Activated naive CD4-positive, alpha-beta T cell treated with anti-CD3 and anti-CD28 coated beads, Interleukin-2, amount 50 U/mL, for 16 hours (primary cell): ENCODE data around the gene NUDT2.
A peak's percentile ranks its signal among the peaks of the same experiment; 100 is the strongest.

Source experiments
- DNase-seq: peaks from one replicate; pipeline ENCODE4 v3.0.0-alpha.2; 2020

Gene NUDT2

DNA sequence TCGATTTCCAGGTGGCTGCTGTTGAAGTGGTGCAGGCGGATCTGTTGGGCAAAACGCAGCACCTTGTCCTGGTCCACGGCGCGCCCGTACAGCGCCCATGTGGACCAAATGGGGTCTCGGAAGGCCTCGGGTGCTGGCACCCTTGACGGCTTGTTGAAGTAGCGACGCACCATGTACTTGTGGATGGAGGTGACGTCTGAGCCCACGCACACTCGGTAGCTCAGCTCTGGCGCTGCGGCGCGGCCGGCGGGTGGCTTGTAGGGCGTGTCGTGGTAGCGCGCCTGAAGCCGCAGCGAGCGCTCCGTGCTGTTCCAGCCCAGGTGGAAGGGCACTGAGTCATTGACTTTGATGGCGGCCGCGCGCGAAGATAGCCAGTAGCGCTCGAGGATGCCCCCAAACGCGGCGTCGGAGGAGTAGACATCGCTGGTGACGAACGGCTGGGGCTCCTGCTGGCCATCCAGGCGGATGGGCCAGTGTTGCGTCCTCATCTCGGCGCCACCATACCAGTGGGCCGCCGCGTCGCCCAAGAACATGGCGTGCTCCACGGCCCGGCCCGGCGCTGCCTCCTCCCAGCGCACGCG, 42.6 kb downstream of the NUDT2 start:
- DNase-seq, result no peak

DNA sequence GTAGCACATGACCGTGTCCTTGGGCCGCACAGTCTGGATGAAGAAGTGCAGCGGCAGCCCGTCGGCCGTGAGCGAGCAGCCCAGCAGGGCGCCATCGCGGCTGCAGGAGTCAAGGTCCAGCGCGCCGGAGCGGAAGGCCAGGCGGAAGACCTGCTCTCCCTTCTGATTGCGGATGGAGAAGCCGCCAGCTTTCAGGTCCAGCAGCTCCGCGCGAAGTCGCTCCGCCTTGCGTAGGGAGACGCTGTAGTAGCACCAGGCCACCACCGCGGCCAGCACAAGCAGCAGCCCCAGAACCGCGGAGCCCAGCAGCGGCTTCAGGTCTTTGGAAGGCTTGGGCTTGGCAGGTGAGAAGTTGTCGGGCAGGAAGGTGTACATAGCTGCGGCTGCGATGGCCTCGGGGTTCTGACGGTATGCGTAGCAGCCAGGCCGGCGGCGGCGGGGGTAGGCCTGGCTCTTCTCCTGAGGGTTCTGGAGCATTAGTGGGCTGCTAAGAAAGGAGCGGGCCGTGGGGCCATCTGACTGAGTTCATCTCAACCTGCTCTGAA, 43.2 kb downstream of the NUDT2 start:
- no peak for DNase-seq

DNA sequence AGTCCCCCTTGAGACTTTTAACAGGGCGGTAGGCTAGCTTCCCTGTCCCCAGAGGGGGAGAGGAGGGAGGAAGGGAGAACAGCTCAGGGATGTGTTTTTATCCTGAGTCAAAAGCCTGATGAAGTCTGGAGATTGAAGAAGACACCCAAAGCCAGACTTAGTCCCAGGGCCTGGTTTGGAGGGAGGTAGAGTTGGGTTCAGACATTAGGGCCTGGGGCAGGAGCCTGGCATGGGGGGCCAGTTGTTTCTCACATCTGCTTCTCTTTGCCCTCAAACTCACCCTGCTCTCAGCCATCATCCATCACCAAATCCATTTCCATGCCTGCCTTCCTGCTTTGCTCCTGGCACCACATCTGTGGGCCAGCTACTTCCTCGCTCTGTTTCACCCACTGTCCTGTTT, 44.4 kb downstream of the NUDT2 start:
- no peak for DNase-seq

DNA sequence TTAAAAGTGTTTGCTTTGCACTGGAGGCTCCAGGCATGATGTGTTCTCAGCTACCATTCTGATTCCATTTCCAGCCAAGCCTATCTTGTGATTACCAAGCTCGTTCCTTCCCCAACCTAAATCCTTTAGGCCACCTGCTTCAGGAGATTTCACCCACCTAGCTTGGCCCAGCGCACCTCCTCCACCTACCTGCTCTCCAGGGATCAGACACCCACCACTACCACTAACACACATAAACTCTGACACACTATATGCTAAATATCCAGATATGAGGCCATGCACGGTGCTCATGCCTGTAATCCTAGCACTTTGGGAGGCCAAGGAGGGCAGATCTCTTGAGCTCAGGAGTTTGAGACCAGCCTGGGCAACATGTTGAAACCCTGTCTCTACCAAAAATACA, 45.0 kb downstream of the NUDT2 start:
- no peak for DNase-seq

DNA sequence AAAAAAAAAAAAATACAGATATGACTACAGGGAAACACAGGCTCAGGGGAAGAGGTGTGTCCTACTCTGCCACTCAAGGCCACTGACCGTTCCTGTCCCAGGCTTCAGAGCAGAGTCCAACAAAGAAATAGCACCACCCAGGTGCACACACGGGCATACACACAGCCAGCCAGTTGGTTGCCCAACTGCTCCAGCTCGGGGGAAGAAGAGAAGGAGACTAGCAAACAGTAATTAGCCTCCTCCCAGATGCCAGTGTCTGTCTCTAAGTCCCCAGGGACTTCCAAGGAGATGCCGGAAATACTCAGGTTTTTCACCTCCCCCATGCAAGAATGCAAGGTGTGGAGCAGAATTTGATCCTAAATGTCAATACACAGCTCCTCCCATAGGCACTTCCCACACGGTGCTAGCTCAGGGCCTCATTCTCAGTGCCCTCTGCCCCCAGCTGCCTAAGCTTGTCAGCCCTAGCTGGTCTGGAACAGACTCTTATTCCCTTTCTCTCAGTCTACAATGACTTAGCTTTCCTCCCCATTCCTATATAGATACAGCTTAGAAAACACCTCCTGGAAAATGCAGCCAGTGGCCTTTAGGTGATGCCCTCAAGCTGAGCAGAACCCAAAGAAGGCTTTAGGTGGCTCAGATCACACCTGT, 45.7 kb downstream of the NUDT2 start:
- no peak for DNase-seq

DNA sequence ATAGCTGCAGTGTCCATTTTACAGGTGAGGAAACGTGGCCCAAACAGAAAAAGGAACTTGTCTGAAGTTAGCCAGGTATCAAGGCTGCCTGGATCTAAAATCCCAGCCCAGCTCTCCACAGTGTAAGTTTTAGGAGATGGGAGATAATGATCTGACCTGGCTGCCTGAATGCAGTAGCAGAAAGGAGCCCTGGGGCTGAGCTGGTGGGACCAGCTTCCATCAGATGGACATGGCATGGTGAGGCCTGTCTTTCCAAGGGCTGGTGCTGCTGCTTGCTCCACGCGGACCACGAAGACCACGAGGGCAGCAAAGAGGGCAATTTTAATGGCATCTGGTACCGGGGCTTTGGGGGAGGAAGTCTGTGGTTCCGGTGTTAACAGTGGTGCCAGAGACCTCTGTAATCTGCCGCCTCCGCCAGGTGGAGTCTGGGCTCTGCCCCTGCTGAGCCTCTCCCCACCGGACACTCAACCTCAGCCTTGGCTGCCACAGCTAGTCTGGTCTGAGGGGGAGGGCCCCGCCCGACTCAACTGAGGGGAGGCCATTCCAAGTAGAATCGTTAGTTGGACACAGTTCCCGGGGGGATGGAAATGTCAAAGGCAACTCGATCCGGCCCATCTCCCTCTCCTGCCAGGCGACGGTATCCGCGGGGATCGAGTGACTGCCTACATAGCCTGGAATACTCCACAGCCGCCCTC, 46.7 kb downstream of the NUDT2 start:
- peak; percentile 38 for DNase-seq

DNA sequence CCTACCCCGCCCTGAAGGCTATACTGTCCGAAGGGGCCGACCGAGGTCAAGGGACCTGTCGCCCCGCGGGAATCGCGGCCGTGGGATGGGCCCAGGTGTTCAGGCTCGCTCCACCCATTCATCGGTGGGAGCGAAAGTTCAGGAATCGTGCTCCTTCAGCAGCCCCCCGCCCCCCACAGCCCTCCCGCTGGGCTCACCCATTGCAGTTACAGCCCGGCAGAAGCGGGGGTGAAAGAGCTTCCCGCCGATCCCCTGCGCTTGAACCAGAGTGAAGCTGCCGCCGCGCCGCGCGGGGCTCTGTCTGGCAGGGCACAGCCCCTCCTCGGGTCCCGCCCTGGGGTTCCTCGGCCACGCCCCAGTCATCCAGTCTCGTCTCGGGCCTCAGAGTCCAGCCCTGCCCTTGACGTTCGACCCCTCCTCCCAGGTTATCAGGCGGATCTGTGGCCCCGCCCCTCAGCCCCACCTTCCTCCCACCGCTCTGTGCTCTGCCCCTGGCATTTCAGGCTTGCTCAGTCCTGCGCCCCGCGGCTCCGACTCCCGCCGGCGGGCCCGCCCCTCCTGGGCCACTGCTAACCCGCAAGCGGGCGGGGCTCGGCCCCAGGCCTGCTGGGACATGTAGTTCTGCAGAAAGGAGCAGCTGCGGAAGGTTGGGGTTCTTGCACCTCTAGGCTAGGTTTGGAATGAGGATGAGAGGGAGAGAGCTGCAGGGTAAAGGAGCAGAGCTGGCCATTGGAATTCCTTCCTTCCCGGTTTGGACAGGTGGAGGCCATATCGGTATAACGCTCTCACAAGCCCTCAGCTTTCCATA, 47.4 kb downstream of the NUDT2 start, which contains the start of gene MYORG:
MYORG (minus strand) TSS at position 303 of the 808 bp plus-strand sequence. CDS start 3,955 bp downstream, outside the sequence.
- peak; percentile 95 for DNase-seq

DNA sequence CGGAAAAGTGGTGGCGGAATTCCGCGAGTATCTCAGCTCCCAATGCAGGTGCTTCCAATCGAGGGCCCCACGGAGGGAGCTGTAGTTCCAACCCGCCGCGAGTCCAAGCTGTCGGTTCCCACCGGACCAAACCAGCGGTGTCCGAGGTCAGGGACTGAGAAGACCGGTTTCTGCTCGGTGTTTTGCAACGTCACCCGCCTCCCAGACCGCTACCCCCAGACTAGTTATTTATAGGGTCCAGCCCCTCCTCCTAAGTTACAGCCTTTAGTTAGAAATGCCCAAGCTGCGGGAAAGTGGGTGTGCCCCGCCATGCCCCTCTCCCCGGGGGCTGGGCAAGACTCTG, 48.0 kb downstream of the NUDT2 start:
- no peak for DNase-seq

DNA sequence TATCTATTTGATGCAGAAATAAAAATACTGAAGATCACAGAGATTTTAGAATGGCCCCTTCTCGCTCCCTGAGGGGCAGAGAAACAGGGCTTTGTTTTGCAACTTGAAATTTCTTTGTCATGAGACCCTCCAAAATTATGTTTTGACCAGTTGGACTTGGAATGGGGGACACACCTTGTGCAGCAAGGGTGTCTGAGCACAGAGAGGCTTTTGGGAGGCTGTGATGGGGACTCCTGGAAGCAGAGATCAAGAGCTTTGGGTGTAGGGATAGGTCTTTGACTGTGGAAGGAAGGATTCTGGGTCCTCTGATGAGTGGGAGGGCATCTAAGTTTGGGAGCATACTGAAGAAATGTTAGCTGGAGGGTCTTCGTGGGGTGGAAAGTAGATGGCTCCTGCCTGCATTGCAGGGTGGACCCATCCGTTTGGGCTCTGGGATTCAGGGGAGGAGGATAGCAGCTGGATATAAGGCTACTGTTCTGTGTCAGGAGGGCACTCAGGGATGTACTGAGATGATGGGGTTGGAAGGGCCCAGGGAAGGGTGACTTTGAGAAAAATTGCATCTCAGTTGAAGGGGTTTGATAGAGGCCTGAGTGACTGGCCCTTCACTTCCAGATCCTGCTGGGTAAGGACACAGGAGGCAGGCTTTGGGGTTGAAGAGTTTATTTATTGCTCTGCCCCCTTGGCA, 49.1 kb downstream of the NUDT2 start:
- DNase-seq, result no peak

DNA sequence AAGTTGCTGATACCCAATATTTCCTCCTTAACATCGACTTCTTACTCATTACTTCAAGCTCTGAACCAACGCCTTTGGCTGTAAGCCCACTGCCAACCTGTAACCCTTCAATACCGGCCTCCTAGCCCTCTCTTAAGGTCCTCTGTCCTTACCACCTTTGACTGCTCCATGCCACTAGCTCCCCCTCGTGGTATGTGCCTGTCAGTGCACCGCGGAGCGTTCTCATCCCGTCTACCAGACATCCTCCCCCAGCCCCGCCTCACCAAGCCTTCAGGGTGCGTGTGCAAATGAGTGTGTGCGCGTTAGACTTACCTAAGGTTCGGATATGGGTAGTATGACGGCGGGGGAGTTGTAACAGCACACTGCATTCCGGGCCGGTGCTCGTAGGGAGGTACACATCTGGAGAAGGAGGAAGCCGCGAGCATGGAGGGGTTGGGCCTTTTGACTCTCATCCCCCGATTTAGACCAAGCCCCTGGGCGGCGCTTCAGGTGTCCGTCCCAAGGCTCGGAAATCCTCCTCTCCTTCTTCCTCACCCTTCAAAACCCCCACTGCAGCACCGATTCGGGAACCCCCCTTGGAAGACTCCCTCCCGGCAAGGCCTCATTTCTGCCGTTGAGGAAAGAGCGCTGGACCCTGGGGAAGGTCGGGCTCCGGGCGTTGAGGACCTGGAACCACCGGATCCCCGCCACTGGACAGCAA, 50.1 kb downstream of the NUDT2 start:
- peak; percentile 91 for DNase-seq

DNA sequence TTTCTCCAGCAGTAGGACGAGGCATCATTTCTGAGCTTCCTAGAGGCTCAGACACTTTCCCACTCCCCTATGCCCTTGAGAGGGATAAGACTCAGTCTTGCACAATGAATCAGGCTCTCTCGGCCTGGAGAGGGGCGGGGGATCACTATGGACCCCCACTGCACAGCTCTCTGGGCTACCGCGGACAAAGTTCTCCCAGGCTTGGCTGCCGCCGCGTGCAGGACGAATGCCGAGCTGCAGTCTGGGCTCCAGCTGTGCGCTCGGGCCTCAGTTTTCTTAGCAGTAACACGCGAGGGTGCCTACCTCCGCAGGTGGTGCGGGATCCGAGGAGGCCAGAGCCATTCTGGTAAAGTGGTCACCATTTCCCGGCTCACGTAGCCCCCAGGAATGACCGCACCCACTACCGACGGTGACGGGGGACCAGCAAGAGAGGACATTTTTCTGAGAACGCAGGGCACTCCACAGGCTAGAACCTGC, 50.7 kb downstream of the NUDT2 start:
- peak; percentile 26 for DNase-seq

DNA sequence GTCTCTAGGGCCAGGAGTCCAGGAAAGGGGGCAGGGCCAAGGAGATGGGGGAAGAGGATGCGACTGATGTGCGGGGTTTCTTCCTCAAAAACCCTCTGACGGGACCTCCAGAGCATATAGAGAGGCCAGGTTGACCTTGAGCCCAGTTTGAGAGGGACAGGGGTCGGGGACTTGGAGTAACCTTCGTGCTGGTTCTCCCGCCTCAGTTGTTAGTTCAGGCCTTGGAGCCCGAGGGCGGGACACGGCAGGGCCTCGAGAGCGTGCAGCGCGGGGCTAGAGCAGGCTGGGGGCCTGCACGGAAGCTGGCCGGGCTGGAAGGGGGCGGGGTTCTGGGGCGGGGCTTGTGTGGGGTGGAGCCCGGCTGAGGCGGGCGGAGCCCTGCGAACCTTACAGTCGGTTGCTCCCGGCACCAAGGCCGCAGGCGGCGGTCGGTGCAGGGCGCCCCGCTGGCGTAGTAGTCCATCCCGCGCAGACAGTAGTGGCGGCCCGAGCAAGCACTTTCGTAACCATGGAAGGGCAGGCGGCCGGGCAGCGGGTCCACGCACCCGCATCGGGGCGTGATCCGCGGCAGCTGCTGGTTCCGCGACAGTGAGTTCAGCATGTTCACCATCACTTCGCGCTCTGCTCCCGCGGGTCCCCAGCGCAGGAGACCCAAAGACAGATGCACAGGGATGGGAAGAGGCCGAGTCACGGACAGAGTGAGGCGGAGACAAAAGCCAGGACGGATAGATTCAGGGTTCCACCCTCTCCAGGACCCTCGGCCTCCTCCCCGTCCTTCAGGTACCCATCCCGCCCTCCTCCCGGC, 51.3 kb downstream of the NUDT2 start:
- peak; percentile 74 for DNase-seq

DNA sequence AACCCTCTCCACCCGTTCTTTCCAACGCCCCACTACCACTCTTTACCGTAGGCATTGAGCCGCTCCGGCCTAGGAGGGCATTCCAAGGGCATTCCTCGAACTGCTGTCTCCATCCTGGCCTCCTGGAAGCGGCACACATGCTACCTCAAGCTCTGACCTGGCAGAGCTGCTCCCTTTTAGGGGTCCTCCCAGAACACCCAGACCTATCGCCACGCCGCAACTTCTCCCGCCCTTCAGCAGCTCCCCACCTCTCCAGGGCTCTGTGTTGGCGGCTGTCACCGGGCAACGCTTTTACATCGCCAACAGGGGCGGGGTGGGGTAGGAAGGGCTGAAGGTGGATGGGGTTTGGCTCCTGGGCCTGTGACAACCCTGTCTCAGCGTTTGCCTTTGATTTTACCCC, 52.0 kb downstream of the NUDT2 start:
- DNase-seq, result no peak

DNA sequence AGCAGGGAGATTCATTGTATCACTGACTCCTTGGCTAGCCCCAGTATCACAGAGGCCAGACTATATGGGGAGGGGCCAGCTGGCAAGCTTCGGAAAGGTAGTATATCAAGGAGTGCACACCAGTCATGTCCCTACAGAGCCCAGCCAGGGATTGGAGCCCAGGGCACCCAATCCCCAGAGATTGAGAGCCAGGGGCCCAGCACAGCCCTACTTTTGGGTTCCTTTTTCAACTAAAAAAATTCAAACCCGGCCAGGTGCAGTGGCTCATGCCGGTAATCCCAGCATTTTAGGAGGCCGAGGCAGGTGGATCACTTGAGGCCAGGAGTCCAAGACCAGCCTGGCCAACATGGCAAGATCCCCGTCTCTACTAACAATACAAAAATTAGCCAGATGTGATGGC, 52.7 kb downstream of the NUDT2 start:
- no peak for DNase-seq

DNA sequence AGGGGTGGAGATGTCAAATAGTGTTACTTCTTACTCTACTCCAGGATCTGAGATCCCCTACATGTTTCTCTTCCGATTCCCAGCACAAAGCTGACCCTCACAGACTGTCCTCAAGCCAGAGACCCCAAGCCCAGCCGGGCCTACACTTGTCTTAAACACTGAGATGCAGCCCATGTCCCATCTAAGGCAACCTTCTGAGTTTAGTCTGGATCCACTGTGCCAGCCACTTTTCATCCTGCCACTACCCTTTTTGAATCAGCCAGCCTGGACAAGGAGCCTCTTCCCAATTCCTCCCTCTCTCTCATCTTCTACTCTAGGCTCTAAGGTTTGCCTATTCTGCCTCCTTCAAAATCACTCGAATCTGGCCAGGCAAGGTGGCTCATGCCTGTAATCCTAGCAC, 53.5 kb downstream of the NUDT2 start:
- DNase-seq, result no peak

DNA sequence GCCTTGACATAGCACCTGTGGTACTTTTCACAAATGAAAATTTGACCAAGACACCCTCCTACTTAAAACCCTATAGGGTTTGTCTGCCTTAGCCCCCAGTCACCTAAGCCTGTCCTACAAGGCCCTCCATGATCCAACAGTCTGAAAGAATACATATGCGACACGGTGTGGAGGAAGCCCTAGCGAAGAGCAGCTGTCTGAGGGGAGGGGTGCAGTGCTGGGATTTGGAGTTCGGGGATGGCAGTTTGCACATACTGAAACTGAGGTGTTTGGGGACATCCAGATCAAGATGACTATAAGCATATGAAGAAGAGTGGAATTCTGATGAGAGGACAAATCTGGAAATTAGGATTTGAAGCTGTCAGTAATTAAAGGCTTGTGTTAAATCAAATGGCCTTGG, 54.5 kb downstream of the NUDT2 start:
- DNase-seq, result no peak

DNA sequence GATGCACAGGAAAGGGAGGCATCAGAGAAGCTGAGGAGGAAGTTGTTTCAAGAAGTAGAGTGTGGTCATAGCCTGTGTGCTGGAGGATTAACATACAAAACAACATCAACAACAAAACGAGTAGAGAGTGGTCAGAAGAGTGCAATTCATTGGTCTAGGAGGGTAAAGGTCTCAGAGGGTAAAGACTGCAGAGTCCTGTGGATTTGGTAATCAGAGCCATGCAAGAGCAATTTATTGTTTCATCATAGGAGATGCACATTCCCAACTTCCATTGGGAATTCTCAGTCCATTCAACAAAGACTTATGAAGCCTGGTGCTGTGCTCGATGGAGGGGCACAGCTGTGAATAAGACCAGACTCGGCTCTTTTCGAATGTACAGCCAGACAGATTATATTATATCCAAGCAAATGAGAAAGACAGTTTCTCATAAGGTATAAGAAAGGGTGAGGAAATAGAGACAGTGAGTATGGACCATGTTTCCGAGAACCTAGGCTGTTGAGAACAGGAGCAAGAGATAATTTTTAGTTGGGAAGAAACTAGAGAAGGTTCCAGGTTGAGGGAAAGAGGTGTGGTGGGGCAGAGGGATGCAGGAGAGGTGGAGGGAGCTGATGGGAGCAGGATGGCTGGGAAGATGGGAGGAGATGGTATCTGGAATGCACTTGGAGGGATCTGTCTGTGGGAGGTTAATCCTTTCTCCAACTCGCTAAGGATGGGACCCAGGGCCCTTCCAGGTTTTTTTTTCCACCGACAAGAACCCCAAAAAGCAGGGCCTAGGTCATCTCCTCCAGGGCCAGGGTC, 55.2 kb downstream of the NUDT2 start:
- no peak for DNase-seq

DNA sequence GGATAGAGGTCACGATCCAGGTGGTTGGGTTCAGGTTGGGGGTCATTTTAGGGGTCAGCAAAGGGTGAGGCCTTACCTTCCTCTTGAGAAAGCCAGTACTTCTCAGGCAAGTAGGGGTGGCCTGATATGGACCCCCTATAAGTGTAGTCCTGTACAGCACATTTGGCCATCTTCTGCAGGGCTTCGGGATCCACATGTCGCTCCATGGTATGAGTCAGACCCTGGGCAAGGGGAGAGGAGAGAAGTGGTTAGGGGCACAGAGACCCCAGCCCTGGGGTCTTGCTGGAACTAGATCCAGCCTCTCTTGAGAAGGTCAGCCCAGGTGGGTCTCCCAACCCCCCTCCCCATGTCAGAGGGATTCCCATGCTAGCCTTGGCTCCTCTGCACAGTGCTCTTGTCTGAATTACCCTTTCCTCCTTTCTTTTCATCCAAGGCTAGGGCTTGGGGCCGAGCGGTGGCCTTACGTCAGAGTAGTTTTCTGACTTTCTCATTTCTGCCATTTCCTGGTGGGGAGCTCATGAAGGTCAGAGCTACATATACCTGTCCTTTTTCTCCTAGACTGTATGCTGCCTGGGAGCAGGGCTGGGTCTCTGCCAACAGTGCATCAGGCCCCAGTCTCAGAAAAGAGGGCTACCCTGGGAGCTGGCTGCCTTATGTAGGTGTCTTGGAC, 56.3 kb downstream of the NUDT2 start:
- DNase-seq, result no peak

DNA sequence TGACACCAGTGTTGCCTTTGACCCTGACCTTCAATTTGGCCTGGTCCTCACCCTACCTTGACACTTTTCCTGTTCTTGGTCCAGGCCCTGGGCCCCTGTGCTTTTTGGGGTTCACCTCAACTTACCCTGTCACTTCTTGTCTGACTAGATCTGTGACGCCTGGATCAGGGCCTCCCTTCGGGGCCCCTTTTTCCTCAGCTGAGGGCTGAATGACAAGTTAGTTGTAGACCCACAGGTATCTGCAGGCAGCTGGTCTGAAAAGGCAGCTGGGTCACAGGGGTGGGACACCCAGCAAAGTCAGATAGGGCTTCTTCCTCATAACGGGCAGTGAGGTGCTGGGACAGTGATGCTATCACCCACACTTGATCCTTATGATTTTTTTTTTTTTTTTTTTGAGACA, 57.3 kb downstream of the NUDT2 start:
- no peak for DNase-seq

DNA sequence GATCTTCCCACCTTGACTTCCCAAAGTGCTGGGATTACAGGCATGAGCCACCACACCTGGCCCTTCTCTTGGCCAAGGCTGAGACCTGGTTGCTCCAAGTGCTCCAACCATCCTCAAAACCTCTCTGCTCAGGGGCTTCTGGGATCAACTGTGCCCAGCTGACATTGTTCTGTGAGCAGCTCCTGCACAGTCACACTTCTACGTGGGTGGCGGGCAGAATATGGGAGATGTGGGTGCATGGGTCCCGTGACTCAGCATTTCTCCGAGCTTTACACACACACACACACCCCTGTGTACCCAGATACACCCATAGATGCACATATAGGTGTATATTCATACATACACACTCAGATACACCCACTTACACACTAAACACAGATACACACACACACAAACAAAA, 57.9 kb downstream of the NUDT2 start:
- no peak for DNase-seq
